Gastroesophageal sphincter (tissue), 4 donors: Measurements from ENCODE around the gene GALNTL6. TPM values are rescaled to one million over a fixed set of nuclear protein-coding genes. Genes with fewer than 3 reads are reported as not detected.
A peak's percentile ranks its signal among the peaks of the same experiment; 100 is the strongest.

Source experiments
- ATAC-seq: fragments of 150-250 bp; one replicate; pipeline ENCODE4 v1.9.1; 2016; ENCODE audit warnings: mild to moderate bottlenecking, moderate library complexity
- H3K27ac ChIP-seq, 4 donors: fragments of 200-600 bp; sonication (generic) in 3 of 4; 1 replicate in 3 of 4; 2 replicates in 1 of 4; pipeline ENCODE4 v1.5.1; 2016 to 2019
- H3K27me3 ChIP-seq: fragments of 200-600 bp; sonication (generic); one replicate; pipeline ENCODE4 v1.5.1; 2019
- H3K36me3 ChIP-seq, 2 donors: fragments of 200-600 bp; sonication (generic); one replicate each; pipeline ENCODE4 v1.5.1; 2019; ENCODE audit warnings: control low read depth in 1 of 2
- H3K4me1 ChIP-seq, 3 donors: fragments of 200-600 bp; sonication (generic); 1 replicate in 2 of 3; 2 replicates in 1 of 3; pipeline ENCODE4 v1.5.1; 2016 to 2019; ENCODE audit warnings: control low read depth in 2 of 3
- H3K4me3 ChIP-seq, 2 donors: fragments of 200-600 bp; sonication (generic); one replicate each; pipeline ENCODE4 v1.5.1; 2019; ENCODE audit warnings: mild to moderate bottlenecking in 1 of 2, moderate library complexity in 1 of 2
- H3K9me3 ChIP-seq, 3 donors: fragments of 200-600 bp; sonication (generic); one replicate each; pipeline ENCODE4 v1.5.1; 2017 to 2019; ENCODE audit warnings: control low read depth in 2 of 3
- EP300 ChIP-seq: sonication (generic); formaldehyde crosslinking; IDR thresholded peaks from one replicate; pipeline ENCODE4 v1.6.1; 2017; ENCODE audit warnings: antibody characterized with exemption, mild to moderate bottlenecking
- POLR2A ChIP-seq, 2 donors: fragments of 450-650 bp; IDR thresholded peaks; one replicate each; pipeline ENCODE4 v1.6.1; 2017; ENCODE audit warnings: antibody characterized with exemption in 2 of 2, mild to moderate bottlenecking in 2 of 2, moderate library complexity in 1 of 2
- POLR2AphosphoS5 ChIP-seq: sonication (generic); formaldehyde crosslinking; IDR thresholded peaks from one replicate; pipeline ENCODE4 v1.6.1; 2017; ENCODE audit warnings: antibody characterized with exemption
- WGBS, 2 donors: methylation state at CpG; one replicate each; pipeline ENCODE4 v1.1.5; 2018; ENCODE audit warnings: low coverage in 1 of 2; 5-methylcytosine and 5-hydroxymethylcytosine counted together
- total RNA-seq, 4 donors: library from RNA; depleted of rRNA; stranded (reverse); fragments of >200 nt; gene quantifications; one replicate each; pipeline ENCODE4 v1.1.0, GENCODE V29; 2016
- TF ChIP-seq, protein P1 (sequence below), 4 experiments: fragments of 200-600 bp in 2 of 4; fragments of 450-650 bp in 2 of 4; sonication (generic) in 1 of 4; IDR thresholded peaks; one replicate each; pipeline ENCODE4 v1.5.1; 2017 to 2019; ENCODE audit warnings: antibody characterized with exemption in 4 of 4, mild to moderate bottlenecking in 2 of 4, moderate library complexity in 2 of 4

Gene GALNTL6
- total RNA-seq, 4 donors from 2014 or later = not detected

DNA sequence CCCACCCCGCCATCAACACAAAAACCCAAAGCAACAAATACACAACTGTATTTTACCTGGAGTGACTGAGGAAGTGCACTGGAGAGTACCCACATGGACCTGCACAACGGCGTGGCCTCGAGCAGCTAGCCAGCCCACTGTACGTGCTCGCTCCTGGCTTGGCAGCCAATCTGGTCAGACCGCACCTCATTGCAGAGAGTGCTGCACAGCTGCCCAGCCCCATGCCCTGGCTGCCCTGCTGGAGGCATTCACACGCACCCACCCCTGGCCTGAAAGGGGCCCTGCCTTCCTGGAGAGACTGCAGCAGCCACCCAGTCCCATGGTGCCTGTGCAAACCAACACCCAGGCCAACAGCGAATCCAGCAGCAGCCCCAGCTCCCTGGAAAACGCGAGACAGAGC lies 116.3 kb downstream of the GALNTL6 start:
- TF ChIP-seq POLR2AphosphoS5 = no peak
- TF ChIP-seq EP300 = no peak
- TF ChIP-seq, protein P1, sequence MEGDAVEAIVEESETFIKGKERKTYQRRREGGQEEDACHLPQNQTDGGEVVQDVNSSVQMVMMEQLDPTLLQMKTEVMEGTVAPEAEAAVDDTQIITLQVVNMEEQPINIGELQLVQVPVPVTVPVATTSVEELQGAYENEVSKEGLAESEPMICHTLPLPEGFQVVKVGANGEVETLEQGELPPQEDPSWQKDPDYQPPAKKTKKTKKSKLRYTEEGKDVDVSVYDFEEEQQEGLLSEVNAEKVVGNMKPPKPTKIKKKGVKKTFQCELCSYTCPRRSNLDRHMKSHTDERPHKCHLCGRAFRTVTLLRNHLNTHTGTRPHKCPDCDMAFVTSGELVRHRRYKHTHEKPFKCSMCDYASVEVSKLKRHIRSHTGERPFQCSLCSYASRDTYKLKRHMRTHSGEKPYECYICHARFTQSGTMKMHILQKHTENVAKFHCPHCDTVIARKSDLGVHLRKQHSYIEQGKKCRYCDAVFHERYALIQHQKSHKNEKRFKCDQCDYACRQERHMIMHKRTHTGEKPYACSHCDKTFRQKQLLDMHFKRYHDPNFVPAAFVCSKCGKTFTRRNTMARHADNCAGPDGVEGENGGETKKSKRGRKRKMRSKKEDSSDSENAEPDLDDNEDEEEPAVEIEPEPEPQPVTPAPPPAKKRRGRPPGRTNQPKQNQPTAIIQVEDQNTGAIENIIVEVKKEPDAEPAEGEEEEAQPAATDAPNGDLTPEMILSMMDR (IDR thresholded peaks at IDR 0.05) = no peak
- no peak for TF ChIP-seq POLR2A (IDR thresholded peaks at IDR 0.05)
- Histone ChIP-seq H3K27ac (no peak overlapping the region), H3K4me3 (no peak overlapping the region), H3K9me3 (no peaks in the 10 kb centered on the region), H3K36me3 (no peaks in the 10 kb centered on the region), H3K27me3 (peaks cover 12% of the 10 kb centered on the region), H3K4me1 (no peaks in the 10 kb centered on the region)
- WGBS, 2 donors = no CpG with 5 or more reads among the region's 11 CpGs
- ATAC-seq = peak; percentile 16

DNA sequence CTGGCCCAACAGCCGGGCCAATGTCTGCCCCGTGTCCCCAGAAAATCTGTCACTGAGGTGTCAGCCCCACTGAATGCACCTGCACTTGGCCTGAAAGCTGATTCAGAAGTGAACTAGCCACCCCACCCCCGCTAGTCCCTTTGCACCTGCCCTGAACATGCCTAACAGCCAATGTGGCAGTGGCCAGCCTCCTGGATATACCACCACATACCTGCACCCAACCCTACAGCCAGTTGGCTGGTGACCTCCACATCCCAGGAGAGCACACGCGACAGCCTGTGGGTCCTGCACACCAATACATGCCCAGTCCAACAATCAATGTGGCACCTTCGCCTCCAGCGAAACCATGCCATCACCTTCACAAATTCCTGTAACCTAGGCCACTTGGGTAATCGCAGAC lies 116.7 kb downstream of the GALNTL6 start:
- 86% methylated on average over 3 of the region's 8 CpGs; no CpG with 5 or more reads in 1 of the 2 donors for WGBS, 2 donors
- TF ChIP-seq EP300 = no peak
- TF ChIP-seq, protein P1 (IDR thresholded peaks at IDR 0.05) = no peak
- TF ChIP-seq POLR2AphosphoS5 = no peak
- TF ChIP-seq POLR2A (IDR thresholded peaks at IDR 0.05) = no peak

DNA sequence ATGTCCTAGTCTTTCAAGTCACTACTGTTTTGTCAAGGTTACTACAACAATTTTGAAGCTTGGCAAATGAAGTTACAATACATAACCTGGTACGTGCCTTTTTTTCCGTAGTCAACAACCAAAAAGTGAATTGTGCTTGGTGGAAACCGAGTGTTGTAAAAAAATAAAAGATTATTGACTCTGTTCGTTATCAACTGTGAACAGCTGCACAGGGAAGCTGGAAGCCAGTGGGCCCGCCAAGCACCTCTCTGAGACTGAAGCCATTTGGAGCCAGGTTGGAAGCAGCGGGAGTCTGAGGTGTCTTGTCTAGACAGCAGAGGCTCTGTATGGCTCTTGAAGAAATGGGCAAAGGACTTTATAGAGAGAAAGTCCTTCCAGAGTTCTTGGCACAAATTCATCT lies 119.0 kb downstream of the GALNTL6 start:
- 78 to 81% methylated on average over 6 of the region's 6 CpGs for WGBS, 2 donors

More for the DNA sequence above, 116.7 kb downstream of the GALNTL6 start:
- Histone ChIP-seq H3K27ac (no peak overlapping the region), H3K9me3 (no peaks in the 10 kb centered on the region), H3K36me3 (no peaks in the 10 kb centered on the region), H3K4me3 (no peak overlapping the region), H3K27me3 (peaks cover 12% of the 10 kb centered on the region), H3K4me1 (no peaks in the 10 kb centered on the region)
- ATAC-seq = peak; percentile 19

DNA sequence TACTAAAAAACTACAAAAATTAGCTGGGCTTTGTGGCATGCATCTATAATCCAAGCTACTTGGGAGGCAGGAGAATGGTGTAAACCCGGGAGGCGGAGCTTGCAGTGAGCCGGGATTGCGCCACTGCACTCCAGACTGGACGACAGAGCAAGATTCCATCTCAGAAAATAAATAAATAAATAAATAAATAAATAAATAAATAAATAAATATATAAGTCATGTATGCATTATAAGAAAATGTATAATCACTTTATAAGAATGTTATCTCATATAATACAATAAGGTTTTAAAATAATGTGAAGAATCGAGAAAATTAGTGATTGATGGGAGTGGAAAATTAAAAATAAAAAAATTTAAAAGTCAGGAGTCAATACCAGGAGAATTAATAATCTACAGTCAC lies 127.5 kb downstream of the GALNTL6 start:
- ATAC-seq = no peak
- Histone ChIP-seq H3K9me3 (no peaks in the 10 kb centered on the region), H3K4me1 (no peaks in the 10 kb centered on the region), H3K4me3 (no peak overlapping the region), H3K27ac (no peak overlapping the region), H3K36me3 (no peaks in the 10 kb centered on the region), H3K27me3 (no peaks in the 10 kb centered on the region)
- no peak for TF ChIP-seq POLR2AphosphoS5
- no peak for TF ChIP-seq EP300
- TF ChIP-seq POLR2A (IDR thresholded peaks at IDR 0.05) = no peak
- TF ChIP-seq, protein P1 (IDR thresholded peaks at IDR 0.05) = no peak
- WGBS, 2 donors = 96 to 100% methylated on average over 1 to 6 of the region's 6 CpGs

More for the DNA sequence above, 119.0 kb downstream of the GALNTL6 start:
- Histone ChIP-seq H3K4me3 (no peak overlapping the region), H3K27me3 (peaks cover 12% of the 10 kb centered on the region), H3K36me3 (no peaks in the 10 kb centered on the region), H3K4me1 (no peaks in the 10 kb centered on the region), H3K9me3 (no peaks in the 10 kb centered on the region), H3K27ac (no peak overlapping the region)
- TF ChIP-seq POLR2AphosphoS5 = no peak
- TF ChIP-seq, protein P1 (IDR thresholded peaks at IDR 0.05) = no peak
- TF ChIP-seq POLR2A (IDR thresholded peaks at IDR 0.05) = no peak
- no peak for TF ChIP-seq EP300
- ATAC-seq = no peak

DNA sequence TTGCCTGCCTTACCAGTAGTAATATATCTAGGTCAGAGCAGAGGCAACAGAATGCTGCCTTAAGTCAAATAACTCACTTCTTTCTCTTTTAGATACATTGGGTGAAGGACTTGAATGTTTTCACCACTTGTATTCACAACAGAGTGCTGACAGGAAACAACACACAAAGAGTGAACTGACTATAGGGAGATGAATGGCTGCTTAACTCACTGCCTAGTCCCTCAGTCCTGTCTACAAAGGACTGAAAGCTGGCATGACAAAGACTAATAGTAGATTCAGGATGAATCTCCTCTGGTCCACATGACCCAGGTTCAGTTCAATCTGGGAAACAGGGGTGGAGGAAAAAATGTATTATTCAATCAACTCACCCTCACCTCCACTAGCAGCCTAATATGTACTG lies 134.2 kb downstream of the GALNTL6 start:
- Histone ChIP-seq H3K4me1 (no peaks in the 10 kb centered on the region), H3K27ac (no peak overlapping the region), H3K27me3 (no peaks in the 10 kb centered on the region), H3K9me3 (no peaks in the 10 kb centered on the region), H3K36me3 (no peaks in the 10 kb centered on the region), H3K4me3 (no peak overlapping the region)
- no peak for ATAC-seq
- TF ChIP-seq POLR2A (IDR thresholded peaks at IDR 0.05) (no peak), EP300 (no peak), POLR2AphosphoS5 (no peak)
- TF ChIP-seq, protein P1 (IDR thresholded peaks at IDR 0.05) = no peak
